Measurements from ENCODE around the gene PKD2L2.
"Not testable (repeated sequence)": the region's sequence is repeated elsewhere in the genome, so short reads cannot be mapped to it uniquely, and the experiment has no call there.

The PKD2L2 gene

GRCh38 chr5:137960141-137960540, 70.9 kb downstream of the PKD2L2 start:
- DNase-seq: no peak

- no peak for DNase-seq
Measured at GRCh38 chr5:137960819-137961218, 71.6 kb downstream of the PKD2L2 start.

- DNase-seq: not testable (repeated sequence)
Measured at GRCh38 chr5:137970384-137970783, 81.1 kb downstream of the PKD2L2 start.

- DNase-seq: no peak
Measured at GRCh38 chr5:137975208-137975607, 86.0 kb downstream of the PKD2L2 start.

GRCh38 chr5:137989419-137989818, 100.2 kb downstream of the PKD2L2 start:
- DNase-seq: no peak

Data from stimulated activated CD4-positive, alpha-beta T cell treated with anti-CD3 and anti-CD28 coated beads, Interleukin-4, amount 100 ng/mL, for 4 hours (primary cell).